Ascending aorta (tissue), 2 donors: Measurements from ENCODE around the gene LRRC8A. TPM values are rescaled to one million over a fixed set of nuclear protein-coding genes. Genes with fewer than 3 reads are reported as not detected.

ENCODE experiments used
- DNase-seq, 2 donors: peaks; one replicate each; pipeline ENCODE4 v3.0.0-alpha.2; 2019; ENCODE audit warnings: low spot score in 2 of 2
- H3K27ac ChIP-seq, 2 donors: fragments of 200-600 bp; sonication (generic); one replicate each; pipeline ENCODE4 v1.5.1; 2016 to 2017; ENCODE audit warnings: mild to moderate bottlenecking in 1 of 2
- H3K27me3 ChIP-seq: fragments of 200-600 bp; sonication (generic); one replicate; pipeline ENCODE4 v1.5.1; 2017
- H3K36me3 ChIP-seq, 2 donors: fragments of 200-600 bp; sonication (generic); one replicate each; pipeline ENCODE4 v1.5.1; 2016
- H3K4me1 ChIP-seq, 2 donors: fragments of 200-600 bp; sonication (generic); one replicate each; pipeline ENCODE4 v1.5.1; 2016 to 2017; ENCODE audit warnings: mild to moderate bottlenecking in 1 of 2
- H3K4me3 ChIP-seq, 2 donors: fragments of 200-600 bp; sonication (generic); one replicate each; pipeline ENCODE4 v1.5.1; 2016 to 2017; ENCODE audit warnings: mild to moderate bottlenecking in 1 of 2
- H3K9me3 ChIP-seq, 2 donors: fragments of 200-600 bp; sonication (generic); one replicate each; pipeline ENCODE4 v1.5.1; 2016
- intact Hi-C: fragments of 100-400 bp; cut with DNase I; formaldehyde crosslinking; loops from one replicate; pipeline ENCODE4 v1.15.1; 2023
- total RNA-seq: library from RNA; depleted of rRNA; stranded (reverse); fragments of >200 nt; gene quantifications from one replicate; pipeline ENCODE4 v1.1.0, GENCODE V29; 2016
- TF ChIP-seq, protein P1 (sequence below), 3 experiments: fragments of 200-600 bp in 2 of 3; fragments of 450-650 bp in 1 of 3; sonication (generic) in 2 of 3; IDR thresholded peaks; one replicate each; pipeline ENCODE4 v1.5.1; 2016 to 2019; ENCODE audit warnings: antibody characterized with exemption in 3 of 3, mild to moderate bottlenecking in 1 of 3, moderate library complexity in 1 of 3

Gene LRRC8A
- total RNA-seq, 1 donor from 2014 or later = 227 TPM

DNA sequence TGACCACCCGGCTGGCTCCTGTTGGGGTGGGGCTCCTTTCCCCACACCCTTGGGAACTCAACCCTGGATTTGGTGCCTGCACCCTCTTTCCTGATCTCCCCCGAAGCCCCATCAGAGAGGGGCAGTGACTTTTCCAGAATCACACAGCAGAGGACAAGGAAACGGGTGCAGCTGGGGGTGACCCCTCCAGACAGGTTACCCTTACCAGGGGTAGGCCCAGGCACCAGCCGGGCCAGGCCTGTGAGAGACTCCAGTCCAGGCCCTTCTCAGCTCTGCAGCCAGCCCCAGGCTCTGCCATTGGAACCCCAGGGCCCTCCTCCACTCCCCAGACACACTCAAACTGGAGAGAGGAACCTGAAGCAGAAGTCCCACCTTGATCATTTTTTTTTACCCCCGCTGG lies 19.9 kb downstream of the LRRC8A start:
- H3K9me3 ChIP-seq = no peaks in the 10 kb centered on the region
- intact Hi-C loops = no loop called here
- H3K27ac ChIP-seq = peak overlapping the region; percentile 86 to 88
- no peaks in the 10 kb centered on the region for H3K27me3 ChIP-seq
- peaks cover 11 to 27% of the 10 kb centered on the region in 2 donors for H3K4me1 ChIP-seq
- DNase-seq = no peak
- TF ChIP-seq, protein P1, sequence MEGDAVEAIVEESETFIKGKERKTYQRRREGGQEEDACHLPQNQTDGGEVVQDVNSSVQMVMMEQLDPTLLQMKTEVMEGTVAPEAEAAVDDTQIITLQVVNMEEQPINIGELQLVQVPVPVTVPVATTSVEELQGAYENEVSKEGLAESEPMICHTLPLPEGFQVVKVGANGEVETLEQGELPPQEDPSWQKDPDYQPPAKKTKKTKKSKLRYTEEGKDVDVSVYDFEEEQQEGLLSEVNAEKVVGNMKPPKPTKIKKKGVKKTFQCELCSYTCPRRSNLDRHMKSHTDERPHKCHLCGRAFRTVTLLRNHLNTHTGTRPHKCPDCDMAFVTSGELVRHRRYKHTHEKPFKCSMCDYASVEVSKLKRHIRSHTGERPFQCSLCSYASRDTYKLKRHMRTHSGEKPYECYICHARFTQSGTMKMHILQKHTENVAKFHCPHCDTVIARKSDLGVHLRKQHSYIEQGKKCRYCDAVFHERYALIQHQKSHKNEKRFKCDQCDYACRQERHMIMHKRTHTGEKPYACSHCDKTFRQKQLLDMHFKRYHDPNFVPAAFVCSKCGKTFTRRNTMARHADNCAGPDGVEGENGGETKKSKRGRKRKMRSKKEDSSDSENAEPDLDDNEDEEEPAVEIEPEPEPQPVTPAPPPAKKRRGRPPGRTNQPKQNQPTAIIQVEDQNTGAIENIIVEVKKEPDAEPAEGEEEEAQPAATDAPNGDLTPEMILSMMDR (IDR thresholded peaks at IDR 0.05) = no peak
- H3K36me3 ChIP-seq = peaks cover 20 to 27% of the 10 kb centered on the region in 2 donors
- no peak overlapping the region for H3K4me3 ChIP-seq

DNA sequence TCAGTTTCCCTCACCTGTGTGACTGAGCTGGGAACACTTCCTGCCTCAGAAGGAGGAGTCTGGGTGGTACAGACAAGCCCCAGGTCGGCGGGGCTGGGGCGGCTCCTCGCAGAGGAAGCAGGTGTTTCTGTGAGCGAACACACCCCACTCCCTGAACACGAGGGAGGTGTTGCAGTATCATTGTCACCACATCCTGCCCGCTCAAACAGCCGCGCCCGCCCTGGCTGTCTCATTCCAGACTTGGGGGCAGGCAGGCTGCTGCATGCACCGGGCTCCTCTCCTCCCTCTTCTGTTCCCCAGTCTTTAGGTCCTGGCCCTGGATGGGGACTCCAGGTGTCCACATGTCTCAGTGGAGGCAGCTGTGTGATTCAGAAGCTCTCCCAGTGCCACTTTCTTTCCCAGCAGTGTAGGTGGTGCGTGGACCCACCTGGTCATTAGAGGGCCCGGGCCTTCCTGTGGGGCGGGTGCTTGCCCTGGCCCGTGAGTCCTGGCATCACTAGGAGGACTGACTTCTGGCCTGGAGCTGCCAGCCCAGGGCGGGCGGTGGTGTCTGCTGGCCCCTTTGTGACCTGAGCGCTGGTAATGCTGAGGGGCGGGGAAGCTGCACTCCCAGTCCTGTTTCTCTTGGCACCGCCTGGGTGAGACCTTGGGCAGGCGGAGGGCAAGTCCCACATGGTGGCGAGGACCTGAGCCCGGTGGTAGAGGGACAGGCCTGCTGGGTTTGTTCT lies 20.6 kb downstream of the LRRC8A start:
- peak; percentile 48 to 80 for DNase-seq
- Histone ChIP-seq H3K4me1 (peaks cover 11 to 27% of the 10 kb centered on the region in 2 donors), H3K27me3 (no peaks in the 10 kb centered on the region), H3K36me3 (peaks cover 19 to 26% of the 10 kb centered on the region in 2 donors), H3K4me3 (no peak overlapping the region), H3K9me3 (no peaks in the 10 kb centered on the region), H3K27ac (peak overlapping the region; percentile 86 to 88)
- TF ChIP-seq, protein P1 (IDR thresholded peaks at IDR 0.05) = no peak
- intact Hi-C loops = no loop called here

DNA sequence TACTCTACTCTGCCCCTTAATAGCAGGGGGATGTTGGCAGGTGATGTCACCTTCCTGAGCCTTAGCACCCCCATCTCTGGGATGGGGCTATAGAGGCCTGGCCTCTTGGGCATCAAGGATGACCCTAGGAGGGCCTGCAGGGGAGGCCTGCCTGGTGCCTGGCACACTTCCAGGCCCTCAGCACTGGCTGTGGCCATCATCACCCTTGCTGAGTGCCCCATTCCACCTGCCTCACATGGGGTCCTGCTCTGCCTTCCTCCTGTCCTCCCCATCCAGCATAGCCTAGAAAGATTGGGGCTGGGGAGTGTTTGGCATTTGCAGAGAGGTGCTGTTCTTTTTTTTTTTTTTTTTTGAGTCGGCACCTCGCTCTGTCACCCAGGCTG lies 21.1 kb downstream of the LRRC8A start:
- TF ChIP-seq, protein P1 (IDR thresholded peaks at IDR 0.05) = no peak
- H3K36me3 ChIP-seq = peaks cover 23 to 28% of the 10 kb centered on the region in 2 donors
- H3K9me3 ChIP-seq = no peaks in the 10 kb centered on the region
- DNase-seq = no peak
- intact Hi-C loops = no loop called here
- H3K4me3 ChIP-seq = no peak overlapping the region
- no peaks in the 10 kb centered on the region for H3K27me3 ChIP-seq
- peak overlapping the region; percentile 86 to 88 for H3K27ac ChIP-seq
- H3K4me1 ChIP-seq = peaks cover 11 to 27% of the 10 kb centered on the region in 2 donors

DNA sequence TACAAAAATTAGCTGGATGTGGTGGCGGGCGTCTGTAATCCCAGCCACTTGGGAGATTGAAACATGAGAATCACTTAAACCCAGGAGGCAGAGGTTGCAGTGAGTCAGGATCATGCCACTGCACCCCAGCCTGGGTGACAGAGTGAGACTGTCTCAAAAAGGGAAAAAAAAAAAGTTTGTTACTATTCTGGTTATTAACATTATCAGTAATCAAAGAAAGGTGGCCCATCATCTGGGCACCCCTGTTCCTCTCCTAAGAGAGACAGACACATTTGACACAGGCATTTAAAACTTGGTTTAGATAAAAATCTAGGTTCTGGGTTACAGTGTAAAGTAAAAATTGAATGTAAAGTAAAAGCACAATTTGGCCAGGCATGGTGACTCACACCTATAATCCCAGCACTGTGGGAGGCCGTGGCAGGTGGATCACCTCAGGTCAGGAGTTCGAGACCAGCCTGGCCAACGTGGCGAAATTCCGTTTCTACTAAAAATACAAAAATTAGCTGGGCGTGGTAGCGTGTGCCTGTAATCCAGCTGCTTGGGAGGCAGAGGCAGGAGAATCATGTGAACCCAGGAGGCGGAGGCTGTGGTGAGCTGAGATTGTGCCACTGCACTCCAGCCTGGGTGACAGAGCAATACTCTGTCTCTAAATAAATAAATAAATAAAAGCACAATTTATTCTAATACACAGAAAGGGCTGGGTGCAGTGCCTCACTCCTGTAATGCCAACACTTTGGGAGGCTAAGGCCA lies 22.1 kb downstream of the LRRC8A start:
- intact Hi-C loops = no loop called here
- H3K27ac ChIP-seq = peak overlapping the region; percentile 86 to 88
- DNase-seq = no peak
- peaks cover 25 to 28% of the 10 kb centered on the region in 2 donors for H3K36me3 ChIP-seq
- no peak overlapping the region for H3K4me3 ChIP-seq
- no peaks in the 10 kb centered on the region for H3K9me3 ChIP-seq
- no peaks in the 10 kb centered on the region for H3K27me3 ChIP-seq
- peaks cover 11 to 21% of the 10 kb centered on the region in 2 donors for H3K4me1 ChIP-seq
- TF ChIP-seq, protein P1 (IDR thresholded peaks at IDR 0.05) = no peak

DNA sequence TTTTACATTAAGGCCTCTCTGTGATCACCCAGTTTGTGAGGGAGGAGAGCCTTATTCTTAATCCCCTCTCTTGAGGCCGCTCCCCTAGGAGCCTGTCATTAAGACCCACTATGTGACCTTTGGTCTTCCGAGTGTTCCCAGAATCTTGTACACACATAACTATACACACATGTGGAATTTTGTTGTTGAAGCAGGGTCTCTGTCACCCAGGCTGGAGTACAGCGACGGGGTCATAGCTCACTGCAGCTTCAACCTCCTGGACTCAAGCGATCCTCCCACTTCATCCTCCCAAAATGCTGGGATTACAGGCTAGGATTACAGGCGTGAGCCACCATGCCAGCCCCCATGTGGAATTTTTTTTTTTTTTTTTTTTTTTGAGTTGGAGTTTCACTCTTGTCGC lies 24.0 kb downstream of the LRRC8A start:
- H3K36me3 ChIP-seq = peaks cover 39 to 40% of the 10 kb centered on the region in 2 donors
- no peaks in the 10 kb centered on the region for H3K9me3 ChIP-seq
- H3K27me3 ChIP-seq = no peaks in the 10 kb centered on the region
- H3K27ac ChIP-seq = peak overlapping the region; percentile 47 to 86
- H3K4me3 ChIP-seq = no peak overlapping the region
- intact Hi-C loops = no loop called here
- no peak for DNase-seq
- TF ChIP-seq, protein P1 (IDR thresholded peaks at IDR 0.05) = no peak
- peaks cover 27 to 40% of the 10 kb centered on the region in 2 donors for H3K4me1 ChIP-seq
